K562 (cell line): ENCODE results near the gene POLR1A. TPM values are rescaled to one million over a fixed set of nuclear protein-coding genes. Genes with fewer than 3 reads are reported as not detected.

Experiments used
- C11orf30 ChIP-seq: fragments of 450-650 bp; IDR thresholded peaks from 2 replicates; pipeline ENCODE4 v1.6.1; 2016; ENCODE audit warnings: low read depth, mild to moderate bottlenecking
- CSDE1 ChIP-seq, 2 experiments: fragments of 450-650 bp; IDR thresholded peaks; 2 replicates each; pipeline ENCODE4 v1.6.1; 2016; ENCODE audit warnings: mild to moderate bottlenecking in 1 of 2
- DACH1 ChIP-seq: fragments of 450-650 bp; IDR thresholded peaks from 2 replicates; pipeline ENCODE4 v1.6.1; 2018; ENCODE audit not compliant: partially characterized antibody
- EP400 ChIP-seq: fragments of 450-650 bp; IDR thresholded peaks from 2 replicates; pipeline ENCODE4 v1.6.1; 2017; ENCODE audit warnings: antibody characterized with exemption, mild to moderate bottlenecking, moderate library complexity
- FOXJ3 ChIP-seq: sonication (generic); formaldehyde crosslinking; IDR thresholded peaks from 2 replicates; pipeline ENCODE4 v1.4.0; 2020; ENCODE audit warnings: mild to moderate bottlenecking, missing genetic modification reagents
- MBD2 ChIP-seq: sonication (generic); IDR thresholded peaks from 2 replicates; pipeline ENCODE4 v1.6.1; 2016; ENCODE audit warnings: low read depth, borderline replicate concordance
- NFRKB ChIP-seq: fragments of 450-650 bp; IDR thresholded peaks from 2 replicates; pipeline ENCODE4 v1.6.1; 2016; ENCODE audit warnings: low read depth
- NUFIP1 ChIP-seq: fragments of 450-650 bp; IDR thresholded peaks from 2 replicates; pipeline ENCODE4 v1.6.1; 2018; ENCODE audit not compliant: partially characterized antibody
- RBBP5 ChIP-seq: fragments of 200-600 bp; sonication (generic); IDR thresholded peaks from 2 replicates; pipeline ENCODE4 v1.6.1; 2012; ENCODE audit warnings: borderline replicate concordance, mild to moderate bottlenecking, low read length, control low read depth, inconsistent platforms; ENCODE audit not compliant: insufficient read depth, poor library complexity, severe bottlenecking
- RCOR1 ChIP-seq, 2 experiments: IDR thresholded peaks; 2 replicates each; pipeline ENCODE4 v1.6.1; 2012; ENCODE audit warnings: low read depth in 2 of 2, low read length in 2 of 2, borderline replicate concordance in 1 of 2, improper control_type of control experiment in 1 of 2
- SIN3A ChIP-seq, 2 experiments: fragments of 150-350 bp in 1 of 2; IDR thresholded peaks; 2 replicates each; pipeline ENCODE4 v1.6.1; 2011 to 2016; ENCODE audit warnings: borderline replicate concordance in 2 of 2, low read depth in 2 of 2, low read length in 2 of 2, mild to moderate bottlenecking in 2 of 2, moderate library complexity in 2 of 2; ENCODE audit not compliant: control insufficient read depth in 1 of 2
- SMAD4 ChIP-seq: fragments of 250-450 bp; sonication (Bioruptor Pico); conservative IDR thresholded peaks from 2 replicates; pipeline ENCODE4 v1.8.0; 2021; ENCODE audit warnings: inconsistent platforms, mild to moderate bottlenecking, moderate library complexity
- TCF3 ChIP-seq: sonication (generic); formaldehyde crosslinking; IDR thresholded peaks from 2 replicates; pipeline ENCODE4 v1.4.0; 2020; ENCODE audit warnings: mild to moderate bottlenecking, missing genetic modification reagents
- ZNF324 ChIP-seq: fragments of 250-450 bp; sonication (Bioruptor Pico); IDR thresholded peaks from 2 replicates; pipeline ENCODE4 v1.4.0; 2020; ENCODE audit warnings: mild to moderate bottlenecking
- polyA plus RNA-seq, 8 experiments: library from polyadenylated mRNA; depleted of rRNA in 4 of 8; stranded (reverse) in 5 of 8; unstranded in 3 of 8; fragments of >200 nt; fragmentation: Nextera tagmentation in 2 of 8; fragmentation: Illumina TruSeq in 1 of 8; extraction: Ambion mirVana in 2 of 8; extraction: Trizol in 1 of 8; gene quantifications; 2 replicates each; pipeline versions ENCODE4 v1.2.1 to v1.2.3, GENCODE V29; 2011 to 2014; ENCODE audit warnings: inconsistent platforms in 1 of 8, missing spikeins in 1 of 8
- total RNA-seq, 7 experiments: library from RNA; depleted of rRNA in 6 of 7; stranded (reverse); fragments of >200 nt in 6 of 7; fragmentation: Illumina TruSeq in 2 of 7; extraction: Trizol in 2 of 7; gene quantifications; 2 replicates each; pipeline versions ENCODE4 v1.2.1 to v1.2.3, GENCODE V29; 2011 to 2021; ENCODE audit warnings: low replicate concordance in 1 of 7
- TF ChIP-seq, protein P1 (sequence below): fragments of 450-650 bp; IDR thresholded peaks from 2 replicates; pipeline ENCODE4 v1.6.1; 2016; ENCODE audit warnings: low read depth
- TF ChIP-seq, protein P2 (sequence below): sonication (generic); formaldehyde crosslinking; IDR thresholded peaks from 2 replicates; pipeline ENCODE4 v1.8.0; 2022; ENCODE audit warnings: missing genetic modification reagents, mild to moderate bottlenecking, moderate library complexity, borderline replicate concordance

Gene POLR1A
- total and polyA plus RNA-seq, 9 of the 15 experiments (the other 6 are each of a cell fraction or from before 2014, with no cell fraction given), result 3.0 to 72.1 (median 21.8) TPM

DNA sequence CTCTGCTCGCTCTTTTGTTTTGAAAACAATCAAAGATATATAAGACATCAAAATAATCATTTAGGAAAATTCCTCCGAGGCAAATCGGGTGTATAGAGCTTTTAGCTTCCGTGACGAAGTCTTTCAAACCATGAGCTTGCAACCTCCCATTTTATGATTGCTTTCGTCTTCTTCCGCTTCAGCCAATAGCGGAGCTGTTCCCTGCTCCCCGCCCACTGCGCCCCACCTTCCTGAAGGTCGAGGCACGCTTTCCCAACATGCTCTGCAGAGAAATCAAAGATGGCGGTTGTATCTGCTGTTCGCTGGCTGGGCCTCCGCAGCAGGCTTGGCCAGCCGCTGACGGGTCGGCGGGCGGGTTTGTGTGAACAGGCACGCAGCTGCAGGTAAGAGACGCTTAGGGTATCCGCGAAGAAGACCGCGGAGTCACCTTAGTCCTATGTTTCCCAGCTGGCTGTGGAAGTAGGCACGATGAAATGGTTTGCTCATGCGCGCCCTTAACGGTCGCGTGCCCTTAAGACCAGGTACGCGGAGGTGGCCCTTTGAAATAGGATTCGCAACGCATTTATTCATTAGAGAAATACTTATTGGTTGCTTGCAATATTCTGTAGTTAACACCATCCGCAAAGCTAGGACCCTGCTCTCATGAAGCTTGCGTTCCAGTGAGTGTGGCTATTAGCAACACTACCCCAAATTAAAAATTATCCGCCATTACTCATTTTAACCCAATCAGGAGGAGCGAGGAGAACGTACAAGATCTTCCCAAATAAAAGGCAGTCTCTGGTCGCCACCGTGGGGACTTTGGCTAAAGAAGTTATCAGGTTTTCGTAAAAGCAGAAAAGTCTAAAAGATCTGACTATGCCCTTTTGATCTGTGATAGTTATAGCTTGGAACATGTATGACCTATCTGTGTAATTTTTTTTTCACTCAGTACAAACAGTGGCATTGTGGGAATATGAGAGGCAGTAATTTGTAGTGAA, 571 bp upstream of the POLR1A start, which contains the start of gene PTCD3 (continued):
- TF ChIP-seq, protein P1, sequence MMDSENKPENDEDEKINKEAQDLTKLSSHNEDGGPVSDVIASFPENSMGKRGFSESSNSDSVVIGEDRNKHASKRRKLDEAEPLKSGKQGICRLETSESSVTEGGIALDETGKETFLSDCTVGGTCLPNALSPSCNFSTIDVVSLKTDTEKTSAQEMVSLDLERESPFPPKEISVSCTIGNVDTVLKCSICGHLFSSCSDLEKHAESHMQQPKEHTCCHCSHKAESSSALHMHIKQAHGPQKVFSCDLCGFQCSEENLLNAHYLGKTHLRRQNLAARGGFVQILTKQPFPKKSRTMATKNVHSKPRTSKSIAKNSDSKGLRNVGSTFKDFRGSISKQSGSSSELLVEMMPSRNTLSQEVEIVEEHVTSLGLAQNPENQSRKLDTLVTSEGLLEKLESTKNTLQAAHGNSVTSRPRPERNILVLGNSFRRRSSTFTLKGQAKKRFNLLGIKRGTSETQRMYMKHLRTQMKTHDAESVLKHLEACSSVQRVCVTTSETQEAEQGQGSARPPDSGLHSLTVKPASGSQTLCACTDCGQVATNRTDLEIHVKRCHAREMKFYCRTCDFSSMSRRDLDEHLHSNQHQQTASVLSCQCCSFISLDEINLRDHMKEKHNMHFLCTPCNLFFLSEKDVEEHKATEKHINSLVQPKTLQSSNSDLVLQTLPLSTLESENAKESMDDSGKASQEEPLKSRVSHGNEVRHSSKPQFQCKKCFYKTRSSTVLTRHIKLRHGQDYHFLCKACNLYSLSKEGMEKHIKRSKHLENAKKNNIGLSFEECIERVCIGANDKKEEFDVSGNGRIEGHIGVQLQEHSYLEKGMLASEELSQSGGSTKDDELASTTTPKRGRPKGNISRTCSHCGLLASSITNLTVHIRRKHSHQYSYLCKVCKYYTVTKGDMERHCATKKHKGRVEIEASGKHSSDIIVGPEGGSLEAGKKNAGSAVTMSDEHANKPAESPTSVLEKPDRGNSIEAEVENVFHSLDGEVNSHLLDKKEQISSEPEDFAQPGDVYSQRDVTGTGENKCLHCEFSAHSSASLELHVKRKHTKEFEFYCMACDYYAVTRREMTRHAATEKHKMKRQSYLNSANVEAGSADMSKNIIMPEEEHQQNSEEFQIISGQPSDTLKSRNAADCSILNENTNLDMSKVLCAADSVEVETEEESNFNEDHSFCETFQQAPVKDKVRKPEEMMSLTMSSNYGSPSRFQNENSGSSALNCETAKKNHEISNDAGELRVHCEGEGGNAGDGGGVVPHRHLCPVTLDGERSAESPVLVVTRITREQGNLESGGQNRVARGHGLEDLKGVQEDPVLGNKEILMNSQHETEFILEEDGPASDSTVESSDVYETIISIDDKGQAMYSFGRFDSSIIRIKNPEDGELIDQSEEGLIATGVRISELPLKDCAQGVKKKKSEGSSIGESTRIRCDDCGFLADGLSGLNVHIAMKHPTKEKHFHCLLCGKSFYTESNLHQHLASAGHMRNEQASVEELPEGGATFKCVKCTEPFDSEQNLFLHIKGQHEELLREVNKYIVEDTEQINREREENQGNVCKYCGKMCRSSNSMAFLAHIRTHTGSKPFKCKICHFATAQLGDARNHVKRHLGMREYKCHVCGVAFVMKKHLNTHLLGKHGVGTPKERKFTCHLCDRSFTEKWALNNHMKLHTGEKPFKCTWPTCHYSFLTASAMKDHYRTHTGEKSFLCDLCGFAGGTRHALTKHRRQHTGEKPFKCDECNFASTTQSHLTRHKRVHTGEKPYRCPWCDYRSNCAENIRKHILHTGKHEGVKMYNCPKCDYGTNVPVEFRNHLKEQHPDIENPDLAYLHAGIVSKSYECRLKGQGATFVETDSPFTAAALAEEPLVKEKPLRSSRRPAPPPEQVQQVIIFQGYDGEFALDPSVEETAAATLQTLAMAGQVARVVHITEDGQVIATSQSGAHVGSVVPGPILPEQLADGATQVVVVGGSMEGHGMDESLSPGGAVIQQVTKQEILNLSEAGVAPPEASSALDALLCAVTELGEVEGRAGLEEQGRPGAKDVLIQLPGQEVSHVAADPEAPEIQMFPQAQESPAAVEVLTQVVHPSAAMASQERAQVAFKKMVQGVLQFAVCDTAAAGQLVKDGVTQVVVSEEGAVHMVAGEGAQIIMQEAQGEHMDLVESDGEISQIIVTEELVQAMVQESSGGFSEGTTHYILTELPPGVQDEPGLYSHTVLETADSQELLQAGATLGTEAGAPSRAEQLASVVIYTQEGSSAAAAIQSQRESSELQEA, result no peak
- TF ChIP-seq SIN3A (IDR thresholded peaks at IDR 0.05; ENCODE audit: borderline replicate concordance in 2 of 2, control insufficient read depth in 1 of 2, low read depth in 2 of 2, low read length in 2 of 2) (peak; percentile 53 to 91; a peak in 3 of 4 replicates), RCOR1 (IDR thresholded peaks at IDR 0.05; ENCODE audit: borderline replicate concordance in 1 of 2, low read depth in 2 of 2, low read length in 2 of 2) (peak in 1 of 2 experiments; percentile 25; a peak in 1 of 4 replicates), ZNF324 (CRISPR knock-in tag) (no peak), SMAD4 (no peak), FOXJ3 (no peak), NUFIP1 (peak; percentile 61), EP400 (peak; percentile 95), TCF3 (CRISPR knock-in tag) (0 out of 2 replicates have a peak, but pooled peaks have one; percentile 9), CSDE1 (IDR thresholded peaks at IDR 0.05) (no peak), RBBP5 (peak; percentile 83), MBD2 (peak; percentile 96), NFRKB (peak; percentile 88), C11orf30 (peak; percentile 82), DACH1 (no peak)
- TF ChIP-seq, protein P2, sequence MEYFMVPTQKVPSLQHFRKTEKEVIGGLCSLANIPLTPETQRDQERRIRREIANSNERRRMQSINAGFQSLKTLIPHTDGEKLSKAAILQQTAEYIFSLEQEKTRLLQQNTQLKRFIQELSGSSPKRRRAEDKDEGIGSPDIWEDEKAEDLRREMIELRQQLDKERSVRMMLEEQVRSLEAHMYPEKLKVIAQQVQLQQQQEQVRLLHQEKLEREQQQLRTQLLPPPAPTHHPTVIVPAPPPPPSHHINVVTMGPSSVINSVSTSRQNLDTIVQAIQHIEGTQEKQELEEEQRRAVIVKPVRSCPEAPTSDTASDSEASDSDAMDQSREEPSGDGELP (CRISPR knock-in tag), result peak; percentile 68
